ENCODE measurements around the gene GOLGA6C. TPM values are rescaled to one million over a fixed set of nuclear protein-coding genes. Genes with fewer than 3 reads are reported as not detected.
"Not testable (repeated sequence)": the region's sequence is repeated elsewhere in the genome, so short reads cannot be mapped to it uniquely, and the experiment has no call there.

The GOLGA6C gene
- total RNA-seq, 1 experiment from 2014 or later = not detected

GRCh38 chr15:75248991-75249390, 9.1 kb upstream of the GOLGA6C start:
- RAD21 ChIA-PET (ENCODE audit: low non-redundant PET in 1 of 2, low total read pairs in 2 of 2, uncharacterized antibody in 2 of 2, unreplicated experiment in 2 of 2); H3K4me1 ChIP-seq (ENCODE audit: control insufficient read depth in 1 of 2, insufficient read depth in 2 of 2, low read length in 2 of 2); CTCF ChIA-PET; DNase-seq (ENCODE audit: low read depth, low spot score); H3K36me3 ChIP-seq (ENCODE audit: control insufficient read depth in 1 of 2, insufficient read depth in 2 of 2, low read length in 2 of 2); H3K9me2 ChIP-seq (ENCODE audit: insufficient read depth); H3K79me2 ChIP-seq (ENCODE audit: insufficient read depth, low read length); H3K4me3 ChIP-seq (replicated peaks in 1 of 2; ENCODE audit: low read depth in 1 of 2, low read length in 2 of 2); H3K9ac ChIP-seq (ENCODE audit: low read length); H4K20me1 ChIP-seq (ENCODE audit: insufficient read depth); POLR2A ChIA-PET; H3K4me2 ChIP-seq (ENCODE audit: low read length); BruUV-seq (replicated peaks); H3K27ac ChIP-seq (ENCODE audit: low read depth, low read length); ATAC-seq; intact Hi-C loops (cut with micrococcal nuclease); H3K9me3 ChIP-seq (ENCODE audit: control insufficient read depth in 1 of 2, insufficient read depth in 1 of 2, low read depth in 1 of 2, low read length in 2 of 2); H2AFZ ChIP-seq (ENCODE audit: low read depth, low read length, poor library complexity, severe bottlenecking): not testable (repeated sequence)
- peaks cover 28% of the 10 kb centered on the region for H3K27me3 ChIP-seq (ENCODE audit: insufficient read depth, low read length)

GRCh38 chr15:75249726-75250125, 8.4 kb upstream of the GOLGA6C start:
- no peak for TF ChIP-seq EGR1 (IDR thresholded peaks at IDR 0.05; ENCODE audit: low read depth)
- TF ChIP-seq FOSL1 (IDR thresholded peaks at IDR 0.05; ENCODE audit: low read depth) = no peak
- no peak for TF ChIP-seq REST (IDR thresholded peaks at IDR 0.05; ENCODE audit: low read depth)
- TF ChIP-seq ELF1 (IDR thresholded peaks at IDR 0.05; ENCODE audit: borderline replicate concordance, low read depth) = no peak
- TF ChIP-seq EZH2 (IDR thresholded peaks at IDR 0.05) = no peak
- TF ChIP-seq ZNF274 (IDR thresholded peaks at IDR 0.05; ENCODE audit: low read depth, low read length) = no peak
- TF ChIP-seq JUND (IDR thresholded peaks at IDR 0.05) = no peak
- no peak for TF ChIP-seq POLR2AphosphoS5 (IDR thresholded peaks at IDR 0.05; ENCODE audit: low read depth, low read length)
- no peak for TF ChIP-seq EZH2phosphoT487 (IDR thresholded peaks at IDR 0.05; ENCODE audit: borderline replicate concordance)
- TF ChIP-seq SP1 (IDR thresholded peaks at IDR 0.05; ENCODE audit: low read depth) = no peak
- TF ChIP-seq SRF (IDR thresholded peaks at IDR 0.05; ENCODE audit: low read depth) = no peak
- no peak for TF ChIP-seq TCF7L2 (IDR thresholded peaks at IDR 0.05; ENCODE audit: borderline replicate concordance, extremely low read depth, insufficient read depth, insufficient read length)
- no peaks in the 10 kb centered on the region for H3K36me3 ChIP-seq (ENCODE audit: control insufficient read depth in 1 of 2, insufficient read depth in 2 of 2, low read length in 2 of 2)
- H3K4me3 ChIP-seq (replicated peaks in 1 of 2; ENCODE audit: low read depth in 1 of 2, low read length in 2 of 2) = no peak overlapping the region
- H3K9me2 ChIP-seq (ENCODE audit: insufficient read depth) = no peaks in the 10 kb centered on the region
- no peak overlapping the region for H3K9ac ChIP-seq (ENCODE audit: low read length)
- POLR2A ChIA-PET = no interaction called here
- H3K27ac ChIP-seq (ENCODE audit: low read depth, low read length) = no peak overlapping the region
- no peak overlapping the region for H3K4me2 ChIP-seq (ENCODE audit: low read length)
- no peaks in the 10 kb centered on the region for H4K20me1 ChIP-seq (ENCODE audit: insufficient read depth)
- H3K79me2 ChIP-seq (ENCODE audit: insufficient read depth, low read length) = no peaks in the 10 kb centered on the region
- ATAC-seq = no peak
- no peaks in the 10 kb centered on the region for H3K9me3 ChIP-seq (ENCODE audit: control insufficient read depth in 1 of 2, insufficient read depth in 1 of 2, low read depth in 1 of 2, low read length in 2 of 2)
- no peaks in the 10 kb centered on the region for H3K4me1 ChIP-seq (ENCODE audit: control insufficient read depth in 1 of 2, insufficient read depth in 2 of 2, low read length in 2 of 2)
- no peak for DNase-seq (ENCODE audit: low read depth, low spot score)
- CTCF ChIA-PET = no interaction called here
- H3K27me3 ChIP-seq (ENCODE audit: insufficient read depth, low read length) = peaks cover 28% of the 10 kb centered on the region
- BruUV-seq (replicated peaks) = no TSS peak
- RAD21 ChIA-PET (ENCODE audit: low non-redundant PET in 1 of 2, low total read pairs in 2 of 2, uncharacterized antibody in 2 of 2, unreplicated experiment in 2 of 2) = no interaction called here
- intact Hi-C loops (cut with micrococcal nuclease) = no loop called here
- no peak overlapping the region for H2AFZ ChIP-seq (ENCODE audit: low read depth, low read length, poor library complexity, severe bottlenecking)

GRCh38 chr15:75251343-75251742, 6.8 kb upstream of the GOLGA6C start:
- DNase-seq (ENCODE audit: low read depth, low spot score); H3K36me3 ChIP-seq (ENCODE audit: control insufficient read depth in 1 of 2, insufficient read depth in 2 of 2, low read length in 2 of 2); H3K79me2 ChIP-seq (ENCODE audit: insufficient read depth, low read length); ATAC-seq; BruUV-seq (replicated peaks); H3K27ac ChIP-seq (ENCODE audit: low read depth, low read length); CTCF ChIA-PET; POLR2A ChIA-PET; intact Hi-C loops (cut with micrococcal nuclease); H3K9me3 ChIP-seq (ENCODE audit: control insufficient read depth in 1 of 2, insufficient read depth in 1 of 2, low read depth in 1 of 2, low read length in 2 of 2); H4K20me1 ChIP-seq (ENCODE audit: insufficient read depth); RAD21 ChIA-PET (ENCODE audit: low non-redundant PET in 1 of 2, low total read pairs in 2 of 2, uncharacterized antibody in 2 of 2, unreplicated experiment in 2 of 2); H3K9ac ChIP-seq (ENCODE audit: low read length); H2AFZ ChIP-seq (ENCODE audit: low read depth, low read length, poor library complexity, severe bottlenecking); H3K4me1 ChIP-seq (ENCODE audit: control insufficient read depth in 1 of 2, insufficient read depth in 2 of 2, low read length in 2 of 2); H3K4me3 ChIP-seq (replicated peaks in 1 of 2; ENCODE audit: low read depth in 1 of 2, low read length in 2 of 2); H3K4me2 ChIP-seq (ENCODE audit: low read length); H3K9me2 ChIP-seq (ENCODE audit: insufficient read depth): not testable (repeated sequence)
- H3K27me3 ChIP-seq (ENCODE audit: insufficient read depth, low read length) = peaks cover 25% of the 10 kb centered on the region
